HG02678 (cell line): Measurements from ENCODE around the gene WEE1.
A peak's percentile ranks its signal among the peaks of the same experiment; 100 is the strongest.

Experiments used
- ATAC-seq: cut with Tn5 transposase; IDR thresholded peaks from one replicate; pipeline ENCODE4 v1.9.1; 2021; ENCODE audit warnings: mild to moderate bottlenecking, moderate library complexity; ENCODE audit not compliant: unreplicated experiment

WEE1 gene

GRCh38 chr11:9565822-9566560, 7.5 kb upstream of the WEE1 start:
- ATAC-seq: peak; percentile 89

GRCh38 chr11:9566561-9567063, 6.9 kb upstream of the WEE1 start:
- ATAC-seq: no peak

- ATAC-seq: no peak
Observed at GRCh38 chr11:9567401-9567800, 6.1 kb upstream of the WEE1 start.

GRCh38 chr11:9568161-9568853, 5.2 kb upstream of the WEE1 start:
- no peak for ATAC-seq

- no peak for ATAC-seq
Observed at GRCh38 chr11:9568854-9569587, 4.4 kb upstream of the WEE1 start.

- ATAC-seq: no peak
Observed at GRCh38 chr11:9569588-9570164, 3.8 kb upstream of the WEE1 start.

- ATAC-seq: no peak
Observed at GRCh38 chr11:9570313-9571025, 3.0 kb upstream of the WEE1 start.

- ATAC-seq: no peak
Observed at GRCh38 chr11:9571071-9571762, 2.3 kb upstream of the WEE1 start.

GRCh38 chr11:9571763-9572115, 1.7 kb upstream of the WEE1 start:
- ATAC-seq: no peak

GRCh38 chr11:9573775-9574621, 528 bp downstream of the WEE1 start:
- peak; percentile 22 for ATAC-seq

- ATAC-seq: no peak
Observed at GRCh38 chr11:9574622-9575259, 1.3 kb downstream of the WEE1 start.

- no peak for ATAC-seq
Observed at GRCh38 chr11:9575260-9576240, 2.1 kb downstream of the WEE1 start.

GRCh38 chr11:9576701-9577381, 3.4 kb downstream of the WEE1 start:
- ATAC-seq: no peak

GRCh38 chr11:9577556-9577955, 4.1 kb downstream of the WEE1 start:
- ATAC-seq: no peak

GRCh38 chr11:9580894-9581293, 7.4 kb downstream of the WEE1 start:
- no peak for ATAC-seq

GRCh38 chr11:9581556-9582161, 8.2 kb downstream of the WEE1 start:
- ATAC-seq: no peak

- no peak for ATAC-seq
Observed at GRCh38 chr11:9590717-9591116, 17.2 kb downstream of the WEE1 start.
